HepG2 (cell line): ENCODE results near the gene ETF1. TPM values are rescaled to one million over a fixed set of nuclear protein-coding genes. Genes with fewer than 3 reads are reported as not detected.

Source experiments
- ATAC-seq: fragments of 200-7000 bp; cut with Tn5 transposase; 3 replicates; pipeline ENCODE4 v1.9.1; 2020; ENCODE audit warnings: mild to moderate bottlenecking, moderate library complexity
- BruUV-seq: library from RNA; stranded (reverse); fragments of 400-500 nt; replicated peaks from 2 replicates; lab custom pipeline; 2021; lab: Mats Ljungman, UMichigan
- CTCF ChIA-PET: fragments of 300-600 bp; formaldehyde crosslinking; extraction: SDS; loops from one replicate; lab custom pipeline; 2021; ENCODE audit warnings: low total read pairs, inconsistent platforms, low intra/inter-chr PET ratio; lab: Yijun Ruan, JAX
- POLR2A ChIA-PET: fragments of 350-600 bp; sonication (Branson Sonifier 250); formaldehyde crosslinking; loops from one replicate; lab custom pipeline; 2020; ENCODE audit warnings: antibody characterized with exemption, inconsistent platforms; lab: Yijun Ruan, JAX
- DNase-seq: peaks from one replicate; pipeline ENCODE4 v3.0.0-alpha.2; 2015; ENCODE audit warnings: low spot score
- FAIRE-seq: peaks from 3 replicates; lab custom pipeline; 2011; peaks lifted over from hg19 to GRCh38; lab: Jason Lieb, UNC
- H2AFZ ChIP-seq: one replicate; pipeline ENCODE4 v1.6.1; 2011; ENCODE audit warnings: low read length, inconsistent platforms
- H3K27ac ChIP-seq: fragments of 300-600 bp; 3 replicates; pipeline ENCODE4 v1.8.0; 2011; ENCODE audit warnings: mixed run types, mild to moderate bottlenecking, mixed read lengths, low read length, inconsistent platforms; ENCODE audit not compliant: insufficient read depth; ENCODE audit errors: extremely low read length
- H3K27me3 ChIP-seq, 2 experiments: fragments of 200-600 bp in 1 of 2; 2 replicates in 1 of 2; 3 replicates in 1 of 2; pipeline versions ENCODE4 v1.6.0 to v1.8.0; 2011; ENCODE audit warnings: low read length in 2 of 2, mild to moderate bottlenecking in 2 of 2, moderate library complexity in 2 of 2, inconsistent platforms in 1 of 2; ENCODE audit not compliant: insufficient read depth in 2 of 2, control insufficient read depth in 1 of 2
- H3K36me3 ChIP-seq, 2 experiments: fragments of 200-600 bp in 1 of 2; replicated peaks in 1 of 2; 2 replicates in 1 of 2; 3 replicates in 1 of 2; pipeline versions ENCODE4 v1.5.1 to v1.8.0; 2011; ENCODE audit warnings: low read length in 2 of 2, inconsistent platforms in 1 of 2; ENCODE audit not compliant: insufficient read depth in 2 of 2, control insufficient read depth in 1 of 2
- H3K4me1 ChIP-seq: 2 replicates; pipeline ENCODE4 v1.5.1; 2012; ENCODE audit warnings: low read length, inconsistent platforms; ENCODE audit not compliant: insufficient read depth
- H3K4me2 ChIP-seq: 2 replicates; pipeline ENCODE4 v1.6.0; 2011; ENCODE audit warnings: low read depth, low read length, inconsistent platforms
- H3K4me3 ChIP-seq, 3 experiments: fragments of 200-600 bp in 1 of 3; sonication (generic), shearing (Covaris generic) in 1 of 3; replicated peaks in 1 of 3; 2 replicates each; pipeline ENCODE4 v1.5.1; 2011 to 2016; ENCODE audit warnings: low read length in 3 of 3, inconsistent platforms in 2 of 3, low read depth in 2 of 3, mild to moderate bottlenecking in 2 of 3, control low read depth in 1 of 3, mixed read lengths in 1 of 3; ENCODE audit not compliant: insufficient read depth in 1 of 3
- H3K79me2 ChIP-seq: one replicate; pipeline ENCODE4 v1.6.1; 2011; ENCODE audit warnings: low read length, inconsistent platforms; ENCODE audit not compliant: insufficient read depth
- H3K9ac ChIP-seq: 2 replicates; pipeline ENCODE4 v1.6.0; 2011; ENCODE audit warnings: mild to moderate bottlenecking, low read depth, low read length, inconsistent platforms; ENCODE audit not compliant: insufficient read depth
- H3K9me3 ChIP-seq: 2 replicates; pipeline ENCODE4 v1.5.1; 2012; ENCODE audit warnings: mild to moderate bottlenecking, low read length
- H4K20me1 ChIP-seq: 2 replicates; pipeline ENCODE4 v1.6.0; 2011; ENCODE audit warnings: inconsistent platforms, mild to moderate bottlenecking, low read length, moderate library complexity; ENCODE audit not compliant: insufficient read depth
- ARNT ChIP-seq: fragments of 450-650 bp; IDR thresholded peaks from 2 replicates; pipeline ENCODE4 v1.6.1; 2017
- CEBPB ChIP-seq: IDR thresholded peaks from 2 replicates; pipeline ENCODE4 v1.6.1; 2011; ENCODE audit warnings: low read depth, low read length, improper control_type of control experiment, borderline replicate concordance
- CEBPG ChIP-seq: IDR thresholded peaks from 2 replicates; pipeline ENCODE4 v1.6.1; 2016
- FOSL1 ChIP-seq: sonication (generic); formaldehyde crosslinking; IDR thresholded peaks from 2 replicates; pipeline ENCODE4 v1.9.0; 2021; ENCODE audit warnings: missing genetic modification reagents, borderline replicate concordance
- HNF4G ChIP-seq, 2 experiments: sonication (generic) in 1 of 2; formaldehyde crosslinking in 1 of 2; IDR thresholded peaks; 2 replicates each; pipeline versions ENCODE4 v1.4.0 to v1.6.1; 2011 to 2020; ENCODE audit warnings: borderline replicate concordance in 2 of 2, low read depth in 2 of 2, mild to moderate bottlenecking in 2 of 2, low read length in 1 of 2, missing genetic modification reagents in 1 of 2, moderate library complexity in 1 of 2
- PAXIP1 ChIP-seq: sonication (generic); formaldehyde crosslinking; conservative IDR thresholded peaks from 2 replicates; pipeline ENCODE4 v1.4.0; 2020; ENCODE audit warnings: mild to moderate bottlenecking, missing genetic modification reagents, moderate library complexity
- POGK ChIP-seq: sonication (generic); formaldehyde crosslinking; conservative IDR thresholded peaks from 2 replicates; pipeline ENCODE4 v1.8.0; 2022; ENCODE audit warnings: mild to moderate bottlenecking, moderate library complexity, missing genetic modification reagents
- POGZ ChIP-seq: sonication (generic); formaldehyde crosslinking; IDR thresholded peaks from 2 replicates; pipeline ENCODE4 v1.4.0; 2020; ENCODE audit warnings: mild to moderate bottlenecking, missing genetic modification reagents
- ZNF225 ChIP-seq: sonication (generic); formaldehyde crosslinking; IDR thresholded peaks from 2 replicates; pipeline ENCODE4 v1.4.0; 2020; ENCODE audit warnings: mild to moderate bottlenecking, missing genetic modification reagents
- WGBS: methylation state at CpG from one replicate; pipeline ENCODE4 v1.1.6; 2017; ENCODE audit warnings: low lambda C conversion rate; 5-methylcytosine and 5-hydroxymethylcytosine counted together
- in situ Hi-C: cut with HindIII; loops from 2 replicates; pipeline ENCODE4 v1.10.0; 2017; ENCODE audit warnings: low pct_unique_long_range_greater_than_20kb; ENCODE audit not compliant: extremely low pct_ligation_motif_present
- intact Hi-C: fragments of 100-400 bp; cut with micrococcal nuclease; formaldehyde crosslinking; loops from one replicate; pipeline ENCODE4 v1.10.0; 2022; ENCODE audit not compliant: unreplicated experiment
- polyA plus RNA-seq, 8 experiments: library from polyadenylated mRNA; depleted of rRNA in 3 of 8; stranded (reverse) in 7 of 8; unstranded in 1 of 8; fragments of >200 nt; fragmentation: Illumina TruSeq in 4 of 8; extraction: Trizol in 4 of 8; gene quantifications; 2 replicates each; pipeline versions ENCODE4 v1.2.1 to v1.2.3, GENCODE V29; 2011 to 2016; ENCODE audit warnings: low read depth in 4 of 8, missing spikeins in 1 of 8, mixed read lengths in 1 of 8; ENCODE audit not compliant: insufficient read depth in 1 of 8
- total RNA-seq, 5 experiments: library from RNA; depleted of rRNA; stranded (reverse); fragments of >200 nt; fragmentation: Illumina TruSeq; extraction: Trizol; gene quantifications; 2 replicates each; pipeline ENCODE4 v1.2.3, GENCODE V29; 2016; ENCODE audit warnings: low read depth in 1 of 5

Gene ETF1
- total and polyA plus RNA-seq, 2 of the 13 experiments (the other 11 are each of a cell fraction or from before 2014, with no cell fraction given) = 52.1 to 184 TPM

DNA sequence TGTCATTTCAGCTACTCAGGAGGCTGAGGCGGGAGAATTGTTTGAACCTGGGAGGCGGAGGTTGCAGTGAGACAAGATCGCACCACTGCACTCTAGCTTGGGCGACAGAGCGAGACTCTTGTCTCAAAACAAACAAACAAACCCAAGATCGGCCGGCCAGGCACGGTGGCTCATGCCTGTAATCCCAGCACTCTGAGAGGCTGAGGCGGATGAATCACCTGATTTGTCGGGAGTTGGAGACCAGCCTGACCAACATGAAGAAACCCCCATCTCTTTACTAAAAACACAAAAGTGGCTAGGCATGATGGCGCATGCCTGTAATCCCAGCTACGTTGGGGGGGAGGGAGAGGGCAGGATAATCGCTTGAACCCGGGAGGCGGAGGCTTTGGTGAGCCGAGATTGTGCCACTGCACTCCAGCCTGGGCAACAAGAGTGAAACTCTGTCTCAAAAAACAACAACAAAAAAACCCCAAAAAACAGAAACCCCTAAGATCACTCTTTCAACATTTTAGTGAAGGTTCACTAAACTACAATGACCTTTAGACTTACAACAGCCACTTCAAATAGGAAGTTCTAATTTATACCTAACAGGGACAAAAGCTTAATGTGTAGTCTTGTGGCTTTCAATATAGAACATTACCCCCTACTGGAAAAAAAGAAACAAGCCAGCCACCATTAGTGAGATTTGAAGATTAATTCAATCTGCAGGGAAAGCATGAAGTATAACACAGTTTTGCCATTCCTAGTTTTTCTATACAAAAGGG is 25.2 kb upstream of the ETF1 start (continued):
- TF ChIP-seq POGK = 0 out of 2 replicates have a peak, but pooled peaks have one; percentile 30

- Histone ChIP-seq H3K4me1 (peaks cover 60% of the 10 kb centered on the region), H3K36me3 (peaks cover 36 to 90% of the 10 kb centered on the region in 2 experiments), H3K27ac (peak overlapping the region; percentile 39), H3K9ac (no peak overlapping the region), H3K9me3 (no peaks in the 10 kb centered on the region), H3K79me2 (peaks cover 76% of the 10 kb centered on the region), H3K4me2 (no peak overlapping the region), H2AFZ (no peak overlapping the region), H4K20me1 (peaks cover 29% of the 10 kb centered on the region; the same call in 1 of the 2 replicates), H3K4me3 (no peak overlapping the region; a peak in 1 of 6 replicates), H3K27me3 (no peaks in the 10 kb centered on the region)
- ChIA-PET CTCF (no interaction called here), POLR2A (interaction anchor here (0.7 to 2.7 kb wide), 3 partner anchors 9 to 751 kb away, joined by 3 to 9 read pairs (median 8); partner anchors contain the start of gene HSPA9)
- in situ Hi-C loops = no loop called here
- FAIRE-seq (peak; percentile 50), ATAC-seq (peak; percentile 18; the same call in 2 of the 3 replicates), DNase-seq (no peak)
- TF ChIP-seq POGZ (CRISPR knock-in tag) (no peak), ARNT (no peak), ZNF225 (CRISPR knock-in tag) (no peak), CEBPB (0 out of 2 replicates have a peak, but pooled peaks have one; percentile 5), CEBPG (CRISPR knock-in tag) (peak; percentile 44; the same call in 1 of the 2 replicates), HNF4G (IDR thresholded peaks at IDR 0.05; ENCODE audit: borderline replicate concordance, low read depth, low read length) (0 out of 2 replicates have a peak, but pooled peaks have one; percentile 25), HNF4G (CRISPR knock-in tag; IDR thresholded peaks at IDR 0.05; ENCODE audit: borderline replicate concordance, low read depth) (no peak), FOSL1 (CRISPR knock-in tag) (no peak), PAXIP1 (CRISPR knock-in tag) (0 out of 2 replicates have a peak, but pooled peaks have one; percentile 17)
- no TSS peak for BruUV-seq
- intact Hi-C loops = no loop called here
- 45% methylated on average over 3 of the region's 3 CpGs for WGBS
Observed at GRCh38 chr5:138566792-138567191, 23.8 kb upstream of the ETF1 start.
